GM12892 (cell line): ENCODE results near the gene DPYSL4.

Experiments used
- POLR2A ChIP-seq: IDR thresholded peaks from 2 replicates; pipeline ENCODE4 v1.6.1; 2011; ENCODE audit warnings: low read depth, low read length, control low read depth
- POLR2AphosphoS5 ChIP-seq: IDR thresholded peaks from 2 replicates; pipeline ENCODE4 v1.6.1; 2011; ENCODE audit warnings: low read depth, low read length, control low read depth
- TAF1 ChIP-seq: IDR thresholded peaks from 2 replicates; pipeline ENCODE4 v1.6.1; 2011; ENCODE audit warnings: low read depth, mild to moderate bottlenecking, control low read depth, low read length, borderline replicate concordance

GRCh38 chr10:132253092-132253687 is 66.4 kb downstream of the DPYSL4 start:
- TF ChIP-seq POLR2AphosphoS5 (no peak), POLR2A (no peak), TAF1 (no peak)
